HCT116 (cell line): ENCODE data around the gene OPRL1. TPM values are rescaled to one million over a fixed set of nuclear protein-coding genes. Genes with fewer than 3 reads are reported as not detected.

Experiments used
- ATAC-seq: fragments of 200-7000 bp; cut with Tn5 transposase; 2 replicates; pipeline ENCODE4 v1.9.1; 2020; ENCODE audit warnings: mild to moderate bottlenecking, moderate library complexity
- BruUV-seq: library from RNA; stranded (reverse); fragments of 400-500 nt; replicated peaks from 2 replicates; lab custom pipeline; 2021; lab: Mats Ljungman, UMichigan
- CTCF ChIA-PET: fragments of 300-600 bp; sonication (Branson Sonifier 250); formaldehyde crosslinking; loops from one replicate; lab custom pipeline; 2021; ENCODE audit warnings: antibody characterized with exemption; lab: Charles Lee
- POLR2A ChIA-PET: fragments of 300-600, 350-600 bp; sonication (Branson Sonifier 250); formaldehyde crosslinking; loops from one replicate; lab custom pipeline; 2021; ENCODE audit warnings: antibody characterized with exemption; lab: Charles Lee
- RAD21 ChIA-PET, 2 experiments: fragments of 300-600 bp; sonication (Branson Sonifier 250); formaldehyde crosslinking; loops; one replicate each; lab custom pipeline; 2023; ENCODE audit warnings: low total read pairs in 2 of 2; ENCODE audit not compliant: uncharacterized antibody in 2 of 2, unreplicated experiment in 2 of 2, low non-redundant PET in 1 of 2; lab: Charles Lee
- DNase-seq: peaks from one replicate; pipeline ENCODE4 v3.0.0-alpha.2; 2010; ENCODE audit warnings: low read depth, low spot score
- H2AFZ ChIP-seq: fragments of 200-600 bp; shearing (Covaris generic), sonication (generic); 2 replicates; pipeline ENCODE4 v1.6.1; 2017; ENCODE audit warnings: low read depth, mixed run types, mixed read lengths, antibody characterized with exemption, low read length; ENCODE audit not compliant: poor library complexity, severe bottlenecking
- H3K27ac ChIP-seq: 2 replicates; pipeline ENCODE4 v1.5.1; 2012; ENCODE audit warnings: low read depth, low read length
- H3K27me3 ChIP-seq: fragments of 200-600 bp; sonication (generic); 2 replicates; pipeline ENCODE4 v1.6.1; 2016; ENCODE audit warnings: mixed run types, low read length, mixed read lengths; ENCODE audit not compliant: insufficient read depth
- H3K36me3 ChIP-seq, 2 experiments: fragments of 200-500 bp in 1 of 2; fragments of 200-600 bp in 1 of 2; sonication (Bioruptor generic) in 1 of 2; sonication (generic) in 1 of 2; 2 replicates each; pipeline versions ENCODE4 v1.5.1 to v1.6.1; 2014 to 2016; ENCODE audit warnings: low read length in 2 of 2, inconsistent platforms in 1 of 2, mixed read lengths in 1 of 2, mixed run types in 1 of 2; ENCODE audit not compliant: insufficient read depth in 2 of 2, control insufficient read depth in 1 of 2
- H3K4me1 ChIP-seq, 2 experiments: fragments of 200-600 bp in 1 of 2; sonication (generic) in 1 of 2; 2 replicates each; pipeline versions ENCODE4 v1.5.1 to v1.6.1; 2012 to 2017; ENCODE audit warnings: low read length in 2 of 2, inconsistent platforms in 1 of 2, mild to moderate bottlenecking in 1 of 2, mixed read lengths in 1 of 2, mixed run types in 1 of 2, moderate library complexity in 1 of 2; ENCODE audit not compliant: insufficient read depth in 2 of 2, control insufficient read depth in 1 of 2
- H3K4me2 ChIP-seq: fragments of 200-600 bp; sonication (generic); 2 replicates; pipeline ENCODE4 v1.6.1; 2017; ENCODE audit warnings: mixed run types, low read length, mixed read lengths
- H3K4me3 ChIP-seq, 2 experiments: fragments of 200-600 bp in 1 of 2; sonication (generic) in 1 of 2; replicated peaks in 1 of 2; 2 replicates each; pipeline ENCODE4 v1.5.1; 2011 to 2016; ENCODE audit warnings: low read length in 2 of 2, control low read depth in 1 of 2, low read depth in 1 of 2, mild to moderate bottlenecking in 1 of 2, mixed read lengths in 1 of 2, mixed run types in 1 of 2
- H3K79me2 ChIP-seq: fragments of 200-600 bp; sonication (generic); 2 replicates; pipeline ENCODE4 v1.6.1; 2017; ENCODE audit warnings: mild to moderate bottlenecking, mixed run types, low read length, moderate library complexity, mixed read lengths; ENCODE audit not compliant: insufficient read depth
- H3K9ac ChIP-seq: fragments of 200-600 bp; sonication (generic); 2 replicates; pipeline ENCODE4 v1.6.1; 2016; ENCODE audit warnings: low read length, mixed read lengths
- H3K9me2 ChIP-seq: fragments of 200-600 bp; sonication (generic), shearing (Covaris generic); 2 replicates; pipeline ENCODE4 v1.6.1; 2017; ENCODE audit warnings: mixed run types, mild to moderate bottlenecking, moderate library complexity; ENCODE audit not compliant: insufficient read depth
- H3K9me3 ChIP-seq, 2 experiments: fragments of 200-500 bp in 1 of 2; fragments of 200-600 bp in 1 of 2; sonication (Bioruptor generic) in 1 of 2; sonication (generic) in 1 of 2; 2 replicates each; pipeline ENCODE4 v1.6.1; 2014 to 2017; ENCODE audit warnings: low read length in 2 of 2, mixed read lengths in 2 of 2, inconsistent platforms in 1 of 2, low read depth in 1 of 2, mild to moderate bottlenecking in 1 of 2, mixed run types in 1 of 2, moderate library complexity in 1 of 2; ENCODE audit not compliant: control insufficient read depth in 1 of 2, insufficient read depth in 1 of 2
- H4K20me1 ChIP-seq: fragments of 200-600 bp; sonication (generic), shearing (Covaris generic); 2 replicates; pipeline ENCODE4 v1.6.1; 2017; ENCODE audit warnings: mixed run types, mild to moderate bottlenecking, moderate library complexity; ENCODE audit not compliant: insufficient read depth
- ATF3 ChIP-seq: IDR thresholded peaks from 2 replicates; pipeline ENCODE4 v1.6.1; 2012
- CBX3 ChIP-seq: IDR thresholded peaks from 2 replicates; pipeline ENCODE4 v1.6.1; 2012; ENCODE audit warnings: low read depth
- CTCF ChIP-seq, 3 experiments: fragments of 200-600 bp in 1 of 3; sonication (generic) in 1 of 3; IDR thresholded peaks in 2 of 3; conservative IDR thresholded peaks in 1 of 3; 2 replicates each; pipeline ENCODE4 v1.5.1; 2012 to 2017; ENCODE audit warnings: low read depth in 2 of 3, low read length in 2 of 3, antibody characterized with exemption in 1 of 3, borderline replicate concordance in 1 of 3, control low read depth in 1 of 3, mild to moderate bottlenecking in 1 of 3, mixed read lengths in 1 of 3, mixed run types in 1 of 3, moderate library complexity in 1 of 3; ENCODE audit not compliant: insufficient read depth in 1 of 3
- EZH2 ChIP-seq: fragments of 200-600 bp; sonication (generic); IDR thresholded peaks from 2 replicates; pipeline ENCODE4 v1.6.1; 2017; ENCODE audit warnings: antibody characterized with exemption, mixed run types
- JUND ChIP-seq: IDR thresholded peaks from 2 replicates; pipeline ENCODE4 v1.6.1; 2012
- MAX ChIP-seq: IDR thresholded peaks from 2 replicates; pipeline ENCODE4 v1.6.1; 2012
- POLR2A ChIP-seq: IDR thresholded peaks from 2 replicates; pipeline ENCODE4 v1.7.0; 2011; ENCODE audit warnings: borderline replicate concordance; ENCODE audit not compliant: insufficient read depth, insufficient read length; ENCODE audit errors: extremely low read depth
- RAD21 ChIP-seq: IDR thresholded peaks from 2 replicates; pipeline ENCODE4 v1.6.1; 2012; ENCODE audit warnings: low read depth, mild to moderate bottlenecking
- SP1 ChIP-seq: IDR thresholded peaks from 2 replicates; pipeline ENCODE4 v1.6.1; 2012; ENCODE audit warnings: low read depth
- TCF7L2 ChIP-seq: IDR thresholded peaks from 2 replicates; pipeline ENCODE4 v1.7.0; 2011; ENCODE audit warnings: borderline replicate concordance, inconsistent platforms; ENCODE audit not compliant: insufficient read depth, insufficient read length; ENCODE audit errors: extremely low read depth
- YY1 ChIP-seq: IDR thresholded peaks from 2 replicates; pipeline ENCODE4 v1.6.1; 2011; ENCODE audit warnings: low read length, low read depth, moderate library complexity, mild to moderate bottlenecking; ENCODE audit not compliant: insufficient replicate concordance; ENCODE audit errors: extremely low read depth
- intact Hi-C: fragments of 100-400 bp; cut with micrococcal nuclease; formaldehyde crosslinking; loops from 2 replicates; pipeline ENCODE4 v1.10.0; 2022
- total RNA-seq: library from RNA; stranded (reverse); gene quantifications from one replicate; pipeline ENCODE4 v1.2.1, GENCODE V29; 2021; ENCODE audit not compliant: unreplicated experiment

The OPRL1 gene
- total RNA-seq, 1 experiment from 2014 or later, result 1.6 TPM

- Histone ChIP-seq H3K4me1 (no peaks in the 10 kb centered on the region), H3K79me2 (no peaks in the 10 kb centered on the region), H3K27me3 (no peaks in the 10 kb centered on the region), H3K9ac (no peak overlapping the region), H3K4me3 (no peak overlapping the region), H3K4me2 (no peak overlapping the region), H3K9me2 (no peaks in the 10 kb centered on the region), H2AFZ (no peak overlapping the region), H3K36me3 (no peaks in the 10 kb centered on the region), H3K9me3 (no peaks in the 10 kb centered on the region), H4K20me1 (no peaks in the 10 kb centered on the region), H3K27ac (no peak overlapping the region)
- no TSS peak for BruUV-seq
- intact Hi-C loops, result no loop called here
- RAD21 ChIA-PET, result no interaction called here
- TF ChIP-seq YY1, result no peak
- no peak for TF ChIP-seq POLR2A
- no peak for TF ChIP-seq ATF3
- no peak for TF ChIP-seq CBX3
- no peak for TF ChIP-seq JUND
- TF ChIP-seq EZH2, result no peak
- TF ChIP-seq RAD21, result peak; percentile 36; the same call in 1 of the 2 replicates
- TF ChIP-seq SP1, result no peak
- TF ChIP-seq CTCF (IDR thresholded peaks at IDR 0.05 in 2 of 3, conservative IDR thresholded peaks at IDR 0.05 in 1 of 3; ENCODE audit: borderline replicate concordance in 1 of 3, insufficient read depth in 1 of 3, low read depth in 2 of 3, low read length in 2 of 3), result peak; percentile 26 to 42 (median 40); a peak in 4 of 6 replicates
- TF ChIP-seq TCF7L2, result no peak
- 0 out of 2 replicates have a peak, but pooled peaks have one; percentile 47 for TF ChIP-seq MAX
- CTCF ChIA-PET, result interaction anchor here (0.6 kb wide), 2 partner anchors 29 to 751 kb away, joined by 3 read pairs; no protein-coding TSS in a partner anchor
- DNase-seq (no peak), ATAC-seq (peak; percentile 92)
- POLR2A ChIA-PET, result no interaction called here
Observed at GRCh38 chr20:64131406-64131805, 51.5 kb downstream of the OPRL1 start.
